H1 (cell line): ENCODE measurements around the gene SLC12A5. TPM values are rescaled to one million over a fixed set of nuclear protein-coding genes. Genes with fewer than 3 reads are reported as not detected.

Experiments used
- KDM5A ChIP-seq: fragments of 200-600 bp; IDR thresholded peaks from 2 replicates; pipeline ENCODE4 v1.7.1; 2012; ENCODE audit warnings: mild to moderate bottlenecking, low read length, inconsistent platforms, mixed read lengths
- polyA plus RNA-seq, 7 experiments: library from polyadenylated mRNA; depleted of rRNA in 3 of 7; stranded (reverse) in 5 of 7; unstranded in 2 of 7; fragments of >200 nt in 5 of 7; fragments of 200-250 nt in 2 of 7; gene quantifications; 1 replicate in 5 of 7; 2 replicates in 1 of 7; 4 replicates in 1 of 7; pipeline versions ENCODE4 v1.2.1 to v1.2.3, GENCODE V29; 2011 to 2013; ENCODE audit warnings: missing spikeins in 2 of 7, mixed read lengths in 2 of 7
- total RNA-seq: library from RNA; stranded (reverse); fragmentation: NEBNext Ultra II Directional; extraction: Animal tissue kit (Norgen Biotek cat#: 25700); gene quantifications from 2 replicates; pipeline ENCODE4 v1.2.1, GENCODE V29; 2021
- TF ChIP-seq, protein P1 (sequence below), 3 experiments: IDR thresholded peaks; 1 replicate in 2 of 3; 2 replicates in 1 of 3; pipeline versions ENCODE4 v1.5.1 to v1.6.1; 2011; ENCODE audit warnings: low read length in 3 of 3, mild to moderate bottlenecking in 3 of 3, inconsistent platforms in 2 of 3, low read depth in 1 of 3, moderate library complexity in 1 of 3; ENCODE audit not compliant: insufficient read depth in 1 of 3; ENCODE audit errors: control extremely low read depth in 1 of 3

Gene SLC12A5
- total and polyA plus RNA-seq, 2 of the 8 experiments (the other 6 are each of a cell fraction or from before 2014, with no cell fraction given), result 1.9 to 7.3 TPM

DNA sequence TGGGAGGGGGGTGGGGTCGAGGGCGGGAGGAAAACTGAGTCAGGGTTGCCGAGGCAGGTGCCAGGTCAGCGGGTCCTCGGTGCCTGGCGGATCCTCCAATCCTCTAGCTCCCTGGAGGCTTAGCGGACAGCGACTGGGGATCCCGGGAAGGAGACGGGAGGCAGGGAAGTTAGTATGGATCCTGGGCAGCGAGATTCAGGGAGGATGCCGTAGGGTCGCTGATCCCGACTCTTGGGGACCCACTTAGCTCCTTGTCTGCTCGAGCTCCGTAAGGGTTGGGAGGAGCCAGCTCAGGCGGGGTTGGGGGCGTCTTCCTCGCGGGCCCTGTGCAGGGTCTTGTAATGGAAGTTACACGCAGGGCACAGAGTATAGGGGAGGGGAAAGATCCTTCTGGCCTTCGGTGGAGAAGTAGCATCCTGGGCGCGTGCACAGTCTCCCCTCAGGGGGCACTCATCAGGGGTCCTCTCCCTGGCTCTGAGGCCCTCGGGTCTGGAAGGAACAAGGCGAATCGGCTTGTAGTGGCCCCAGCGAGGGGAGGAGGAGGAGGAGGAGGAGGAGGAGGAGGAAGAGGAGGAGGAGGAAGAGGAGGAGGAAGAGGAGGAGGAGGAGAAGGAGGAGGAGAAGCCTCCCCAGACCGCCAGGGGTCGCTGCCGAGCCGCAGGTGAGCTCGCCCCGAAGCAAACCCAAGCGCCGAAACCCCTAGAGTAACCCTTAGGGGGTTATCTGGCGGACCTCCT, 6.4 kb upstream of the SLC12A5 start (continued):
- 0 out of 2 replicates have a peak, but pooled peaks have one; percentile 27 for TF ChIP-seq KDM5A
- TF ChIP-seq, protein P1, sequence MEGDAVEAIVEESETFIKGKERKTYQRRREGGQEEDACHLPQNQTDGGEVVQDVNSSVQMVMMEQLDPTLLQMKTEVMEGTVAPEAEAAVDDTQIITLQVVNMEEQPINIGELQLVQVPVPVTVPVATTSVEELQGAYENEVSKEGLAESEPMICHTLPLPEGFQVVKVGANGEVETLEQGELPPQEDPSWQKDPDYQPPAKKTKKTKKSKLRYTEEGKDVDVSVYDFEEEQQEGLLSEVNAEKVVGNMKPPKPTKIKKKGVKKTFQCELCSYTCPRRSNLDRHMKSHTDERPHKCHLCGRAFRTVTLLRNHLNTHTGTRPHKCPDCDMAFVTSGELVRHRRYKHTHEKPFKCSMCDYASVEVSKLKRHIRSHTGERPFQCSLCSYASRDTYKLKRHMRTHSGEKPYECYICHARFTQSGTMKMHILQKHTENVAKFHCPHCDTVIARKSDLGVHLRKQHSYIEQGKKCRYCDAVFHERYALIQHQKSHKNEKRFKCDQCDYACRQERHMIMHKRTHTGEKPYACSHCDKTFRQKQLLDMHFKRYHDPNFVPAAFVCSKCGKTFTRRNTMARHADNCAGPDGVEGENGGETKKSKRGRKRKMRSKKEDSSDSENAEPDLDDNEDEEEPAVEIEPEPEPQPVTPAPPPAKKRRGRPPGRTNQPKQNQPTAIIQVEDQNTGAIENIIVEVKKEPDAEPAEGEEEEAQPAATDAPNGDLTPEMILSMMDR (IDR thresholded peaks at IDR 0.05; ENCODE audit: control extremely low read depth in 1 of 3, insufficient read depth in 1 of 3, low read depth in 1 of 3, low read length in 3 of 3), result peak; percentile 75 to 78 (median 76)
